ENCODE measurements around the gene EMC9.

Gene EMC9

DNA sequence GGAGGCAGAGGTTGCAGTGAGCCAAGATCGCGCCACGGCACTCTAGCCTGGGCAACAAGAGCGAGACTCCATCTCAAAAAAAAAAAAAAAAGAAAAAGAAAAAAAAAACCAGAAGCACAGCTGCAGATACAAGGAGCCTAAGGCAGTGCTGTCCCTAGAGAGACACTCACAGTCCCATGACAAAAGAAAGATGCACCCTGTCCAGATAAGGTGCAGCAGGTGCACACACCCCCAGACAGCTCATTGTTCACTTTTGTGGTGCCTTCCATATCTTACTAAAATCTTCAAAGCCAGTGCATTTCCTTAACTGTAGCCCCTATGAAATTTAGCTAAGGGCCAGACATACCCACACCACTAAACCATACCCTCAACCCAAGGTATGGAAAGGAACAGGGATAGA is 19.0 kb downstream of the EMC9 start:
- TF ChIP-seq POLR2AphosphoS5 (IDR thresholded peaks at IDR 0.05; ENCODE audit: low read depth, low read length) (no peak), SIN3A (IDR thresholded peaks at IDR 0.05; ENCODE audit: borderline replicate concordance, insufficient read depth, low read length) (no peak), FOXP2 (optimal IDR thresholded peaks at IDR 0.05; ENCODE audit: borderline replicate concordance, extremely low read depth, extremely low read length, insufficient read depth) (no peak), TAF1 (IDR thresholded peaks at IDR 0.05; ENCODE audit: borderline replicate concordance, insufficient read depth, low read length) (no peak)
- TF ChIP-seq, protein P1, sequence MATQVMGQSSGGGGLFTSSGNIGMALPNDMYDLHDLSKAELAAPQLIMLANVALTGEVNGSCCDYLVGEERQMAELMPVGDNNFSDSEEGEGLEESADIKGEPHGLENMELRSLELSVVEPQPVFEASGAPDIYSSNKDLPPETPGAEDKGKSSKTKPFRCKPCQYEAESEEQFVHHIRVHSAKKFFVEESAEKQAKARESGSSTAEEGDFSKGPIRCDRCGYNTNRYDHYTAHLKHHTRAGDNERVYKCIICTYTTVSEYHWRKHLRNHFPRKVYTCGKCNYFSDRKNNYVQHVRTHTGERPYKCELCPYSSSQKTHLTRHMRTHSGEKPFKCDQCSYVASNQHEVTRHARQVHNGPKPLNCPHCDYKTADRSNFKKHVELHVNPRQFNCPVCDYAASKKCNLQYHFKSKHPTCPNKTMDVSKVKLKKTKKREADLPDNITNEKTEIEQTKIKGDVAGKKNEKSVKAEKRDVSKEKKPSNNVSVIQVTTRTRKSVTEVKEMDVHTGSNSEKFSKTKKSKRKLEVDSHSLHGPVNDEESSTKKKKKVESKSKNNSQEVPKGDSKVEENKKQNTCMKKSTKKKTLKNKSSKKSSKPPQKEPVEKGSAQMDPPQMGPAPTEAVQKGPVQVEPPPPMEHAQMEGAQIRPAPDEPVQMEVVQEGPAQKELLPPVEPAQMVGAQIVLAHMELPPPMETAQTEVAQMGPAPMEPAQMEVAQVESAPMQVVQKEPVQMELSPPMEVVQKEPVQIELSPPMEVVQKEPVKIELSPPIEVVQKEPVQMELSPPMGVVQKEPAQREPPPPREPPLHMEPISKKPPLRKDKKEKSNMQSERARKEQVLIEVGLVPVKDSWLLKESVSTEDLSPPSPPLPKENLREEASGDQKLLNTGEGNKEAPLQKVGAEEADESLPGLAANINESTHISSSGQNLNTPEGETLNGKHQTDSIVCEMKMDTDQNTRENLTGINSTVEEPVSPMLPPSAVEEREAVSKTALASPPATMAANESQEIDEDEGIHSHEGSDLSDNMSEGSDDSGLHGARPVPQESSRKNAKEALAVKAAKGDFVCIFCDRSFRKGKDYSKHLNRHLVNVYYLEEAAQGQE (IDR thresholded peaks at IDR 0.05; ENCODE audit: insufficient read depth in 1 of 2, low read depth in 2 of 2, low read length in 2 of 2) = no peak

DNA sequence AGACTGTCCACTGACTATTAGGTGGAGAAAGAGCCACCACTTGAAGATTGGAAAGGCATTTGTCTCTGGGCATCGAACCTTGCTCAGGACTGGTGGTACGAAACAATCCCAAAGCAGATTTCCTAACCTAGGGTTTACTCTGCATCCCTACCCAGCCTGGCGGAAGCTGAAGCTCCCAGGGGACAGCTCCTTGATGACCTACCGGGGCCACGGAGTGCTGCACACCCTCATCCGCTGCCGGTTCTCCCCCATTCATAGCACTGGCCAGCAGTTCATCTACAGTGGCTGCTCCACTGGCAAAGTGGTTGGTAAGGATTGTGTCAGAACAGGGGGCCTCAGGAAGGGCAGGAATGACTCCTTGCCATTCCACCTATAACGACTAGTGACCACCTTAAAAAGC is 20.2 kb downstream of the EMC9 start:
- TF ChIP-seq SIN3A (IDR thresholded peaks at IDR 0.05; ENCODE audit: borderline replicate concordance, insufficient read depth, low read length) (no peak), FOXP2 (optimal IDR thresholded peaks at IDR 0.05; ENCODE audit: borderline replicate concordance, extremely low read depth, extremely low read length, insufficient read depth) (no peak), POLR2AphosphoS5 (IDR thresholded peaks at IDR 0.05; ENCODE audit: low read depth, low read length) (no peak), TAF1 (IDR thresholded peaks at IDR 0.05; ENCODE audit: borderline replicate concordance, insufficient read depth, low read length) (no peak)
- TF ChIP-seq, protein P1 (IDR thresholded peaks at IDR 0.05; ENCODE audit: insufficient read depth in 1 of 2, low read depth in 2 of 2, low read length in 2 of 2) = no peak

GRCh38 chr14:24119691-24120090 is 21.7 kb downstream of the EMC9 start:
- no peak for TF ChIP-seq FOXP2 (optimal IDR thresholded peaks at IDR 0.05; ENCODE audit: borderline replicate concordance, extremely low read depth, extremely low read length, insufficient read depth)
- TF ChIP-seq POLR2AphosphoS5 (IDR thresholded peaks at IDR 0.05; ENCODE audit: low read depth, low read length) = no peak
- TF ChIP-seq, protein P1 (IDR thresholded peaks at IDR 0.05; ENCODE audit: insufficient read depth in 1 of 2, low read depth in 2 of 2, low read length in 2 of 2) = no peak
- TF ChIP-seq SIN3A (IDR thresholded peaks at IDR 0.05; ENCODE audit: borderline replicate concordance, insufficient read depth, low read length) = no peak
- TF ChIP-seq TAF1 (IDR thresholded peaks at IDR 0.05; ENCODE audit: borderline replicate concordance, insufficient read depth, low read length) = no peak

- TF ChIP-seq POLR2AphosphoS5 (IDR thresholded peaks at IDR 0.05; ENCODE audit: low read depth, low read length) (no peak), SIN3A (IDR thresholded peaks at IDR 0.05; ENCODE audit: borderline replicate concordance, insufficient read depth, low read length) (no peak), TAF1 (IDR thresholded peaks at IDR 0.05; ENCODE audit: borderline replicate concordance, insufficient read depth, low read length) (no peak), FOXP2 (optimal IDR thresholded peaks at IDR 0.05; ENCODE audit: borderline replicate concordance, extremely low read depth, extremely low read length, insufficient read depth) (no peak)
- TF ChIP-seq, protein P1 (IDR thresholded peaks at IDR 0.05; ENCODE audit: insufficient read depth in 1 of 2, low read depth in 2 of 2, low read length in 2 of 2) = no peak
Measured at GRCh38 chr14:24117179-24117578, 24.2 kb downstream of the EMC9 start.

Data from PFSK-1 (cell line).